HG02763 (cell line): ENCODE measurements around the gene MPRIP.

Source experiments
- ATAC-seq: cut with Tn5 transposase; IDR thresholded peaks from one replicate; pipeline ENCODE4 v1.9.1; 2021; ENCODE audit warnings: mild to moderate bottlenecking, moderate library complexity; ENCODE audit not compliant: unreplicated experiment

Gene MPRIP

GRCh38 chr17:17203173-17203730 lies 161.0 kb downstream of the MPRIP start:
- no peak for ATAC-seq

GRCh38 chr17:17204041-17204591 lies 161.9 kb downstream of the MPRIP start:
- no peak for ATAC-seq

GRCh38 chr17:17204635-17205231 lies 162.5 kb downstream of the MPRIP start:
- no peak for ATAC-seq

GRCh38 chr17:17205368-17206123 lies 163.3 kb downstream of the MPRIP start:
- ATAC-seq, result peak; percentile 37

- peak; percentile 57 for ATAC-seq
These were observed 164.1 kb downstream of the MPRIP start, which contains the start of gene PLD6 for GRCh38 chr17:17206124-17206912. Gene PLD6 (minus strand): TSS chr17:17206333. CDS start chr17:17206286, 47 bp downstream.

- ATAC-seq, result no peak
These were observed 164.7 kb downstream of the MPRIP start for GRCh38 chr17:17206913-17207335.

GRCh38 chr17:17207998-17208397 lies 165.7 kb downstream of the MPRIP start:
- no peak for ATAC-seq

GRCh38 chr17:17213775-17214174 lies 171.5 kb downstream of the MPRIP start:
- no peak for ATAC-seq

- ATAC-seq, result no peak
These were observed 172.6 kb downstream of the MPRIP start for GRCh38 chr17:17214646-17215436.

GRCh38 chr17:17215575-17215974 lies 173.3 kb downstream of the MPRIP start:
- no peak for ATAC-seq

- ATAC-seq, result no peak
These were observed 174.0 kb downstream of the MPRIP start for GRCh38 chr17:17216236-17216635.

- no peak for ATAC-seq
These were observed 174.5 kb downstream of the MPRIP start for GRCh38 chr17:17216776-17217175.

GRCh38 chr17:17217995-17218394 lies 175.7 kb downstream of the MPRIP start:
- ATAC-seq, result no peak

GRCh38 chr17:17220529-17220928 lies 178.3 kb downstream of the MPRIP start:
- ATAC-seq, result no peak

- no peak for ATAC-seq
These were observed 179.1 kb downstream of the MPRIP start for GRCh38 chr17:17221329-17221728.

- ATAC-seq, result no peak
These were observed 181.5 kb downstream of the MPRIP start for GRCh38 chr17:17223736-17224135.

- ATAC-seq, result no peak
These were observed 181.9 kb downstream of the MPRIP start for GRCh38 chr17:17224137-17224536.

GRCh38 chr17:17225901-17226300 lies 183.6 kb downstream of the MPRIP start:
- ATAC-seq, result no peak

GRCh38 chr17:17226451-17227265 lies 184.4 kb downstream of the MPRIP start:
- no peak for ATAC-seq
